Measurements from ENCODE around the gene RIN3. TPM values are rescaled to one million over a fixed set of nuclear protein-coding genes. Genes with fewer than 3 reads are reported as not detected.

Gene RIN3
- total RNA-seq, 4 donors from 2014 or later: 13.5 to 22.2 (median 16.2) TPM

- Histone ChIP-seq H3K27me3 (no peaks in the 10 kb centered on the region), H3K4me1 (peaks cover 0 to 47% (median 0%) of the 10 kb centered on the region in 3 donors), H3K9me3 (no peaks in the 10 kb centered on the region), H3K27ac (peak overlapping the region in 2 of 4 donors; percentile 10 to 26), H3K36me3 (no peaks in the 10 kb centered on the region), H3K4me3 (no peak overlapping the region)
- TF ChIP-seq CTCF (IDR thresholded peaks at IDR 0.05) (no peak), POLR2AphosphoS5 (IDR thresholded peaks at IDR 0.05) (no peak), POLR2A (IDR thresholded peaks at IDR 0.05) (no peak), EP300 (IDR thresholded peaks at IDR 0.05) (no peak)
- WGBS, 2 donors (ENCODE audit: low coverage in 1 of 2): 80% methylated on average over 2 of the region's 10 CpGs; no CpG with 5 or more reads in 1 of the 2 donors
- ATAC-seq: no peak
These were observed 11.1 kb downstream of the RIN3 start for GRCh38 chr14:92524602-92525185.

- ATAC-seq: peak; percentile 14
- Histone ChIP-seq H3K36me3 (no peaks in the 10 kb centered on the region), H3K27me3 (no peaks in the 10 kb centered on the region), H3K9me3 (no peaks in the 10 kb centered on the region), H3K4me1 (peaks cover 0 to 43% (median 0%) of the 10 kb centered on the region in 3 donors), H3K27ac (peak overlapping the region in 1 of 4 donors; percentile 26), H3K4me3 (no peak overlapping the region)
- 60 to 75% methylated on average over 3 to 4 of the region's 12 CpGs for WGBS, 2 donors (ENCODE audit: low coverage in 1 of 2)
- TF ChIP-seq EP300 (IDR thresholded peaks at IDR 0.05): no peak
- TF ChIP-seq CTCF (IDR thresholded peaks at IDR 0.05): no peak
- TF ChIP-seq POLR2A (IDR thresholded peaks at IDR 0.05): no peak
- TF ChIP-seq POLR2AphosphoS5 (IDR thresholded peaks at IDR 0.05): no peak
These were observed 11.9 kb downstream of the RIN3 start for GRCh38 chr14:92525322-92526095.

- no peak overlapping the region for H3K4me3 ChIP-seq
- no peak overlapping the region for H3K27ac ChIP-seq
- TF ChIP-seq CTCF (IDR thresholded peaks at IDR 0.05): no peak
- TF ChIP-seq EP300 (IDR thresholded peaks at IDR 0.05): no peak
- TF ChIP-seq POLR2A (IDR thresholded peaks at IDR 0.05): no peak
- peak; percentile 19 for TF ChIP-seq POLR2AphosphoS5 (IDR thresholded peaks at IDR 0.05)
- H3K27me3 ChIP-seq: no peaks in the 10 kb centered on the region
- 73 to 86% methylated on average over 10 to 11 of the region's 14 CpGs for WGBS, 2 donors (ENCODE audit: low coverage in 1 of 2)
- no peak for ATAC-seq
- peaks cover 0 to 43% (median 3%) of the 10 kb centered on the region in 3 donors for H3K4me1 ChIP-seq
- no peaks in the 10 kb centered on the region for H3K36me3 ChIP-seq
- H3K9me3 ChIP-seq: no peaks in the 10 kb centered on the region
These were observed 14.1 kb downstream of the RIN3 start for GRCh38 chr14:92527721-92528120.

GRCh38 chr14:92528486-92529100 is 15.0 kb downstream of the RIN3 start:
- Histone ChIP-seq H3K36me3 (no peaks in the 10 kb centered on the region), H3K27me3 (no peaks in the 10 kb centered on the region), H3K27ac (no peak overlapping the region), H3K4me3 (no peak overlapping the region), H3K9me3 (no peaks in the 10 kb centered on the region), H3K4me1 (peaks cover 0 to 35% (median 3%) of the 10 kb centered on the region in 3 donors)
- ATAC-seq: no peak
- TF ChIP-seq CTCF (IDR thresholded peaks at IDR 0.05) (no peak), POLR2AphosphoS5 (IDR thresholded peaks at IDR 0.05) (no peak), EP300 (IDR thresholded peaks at IDR 0.05) (no peak), POLR2A (IDR thresholded peaks at IDR 0.05) (no peak)
- 83 to 86% methylated on average over 1 to 6 of the region's 14 CpGs for WGBS, 2 donors (ENCODE audit: low coverage in 1 of 2)

All from gastroesophageal sphincter (tissue), 4 donors.